HG03039 (cell line): Measurements from ENCODE around the gene KLHL4.
"Not testable (repeated sequence)": the region's sequence is repeated elsewhere in the genome, so short reads cannot be mapped to it uniquely, and the experiment has no call there.

ENCODE experiments used
- ATAC-seq: cut with Tn5 transposase; IDR thresholded peaks from one replicate; pipeline ENCODE4 v1.9.1; 2021; ENCODE audit warnings: mild to moderate bottlenecking, moderate library complexity; ENCODE audit not compliant: unreplicated experiment

Gene KLHL4

GRCh38 chrX:87641439-87641838 lies 123.8 kb downstream of the KLHL4 start:
- ATAC-seq, result not testable (repeated sequence)

DNA sequence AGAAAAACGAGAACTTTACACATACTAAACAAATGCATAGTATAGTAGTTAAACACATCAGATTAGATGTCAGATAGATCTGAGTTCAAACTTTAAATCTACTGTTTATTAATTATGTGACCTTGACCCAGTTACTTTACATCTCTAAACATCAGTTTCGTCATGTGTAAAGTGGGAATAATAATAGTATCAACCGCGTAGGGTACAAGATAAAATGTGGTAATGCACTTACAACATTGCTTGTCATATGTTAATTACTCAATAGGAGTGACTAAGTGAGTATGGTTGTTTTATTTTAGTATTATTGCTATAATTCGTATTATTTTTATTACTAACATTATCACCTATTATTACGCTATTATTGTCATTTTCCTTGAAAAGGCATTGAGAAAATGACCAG lies 144.2 kb downstream of the KLHL4 start:
- no peak for ATAC-seq

DNA sequence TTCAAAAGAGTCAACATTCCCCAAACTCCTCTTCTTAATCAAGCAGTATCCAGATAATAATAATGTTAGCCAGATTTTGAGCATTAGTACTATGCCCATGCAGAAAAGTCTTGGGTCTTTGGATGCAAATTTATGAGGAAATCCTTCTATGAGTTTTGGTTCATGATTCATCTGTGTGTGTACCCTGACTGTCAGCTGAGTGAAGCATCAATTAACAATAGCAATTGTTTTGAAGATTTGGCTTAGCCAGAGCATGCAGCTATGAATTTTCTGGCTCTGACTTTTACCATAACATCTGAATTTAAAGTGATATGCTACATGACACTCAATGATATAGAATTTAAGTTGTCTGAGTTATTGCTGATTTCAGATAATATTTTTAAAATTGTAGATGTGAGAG lies 145.8 kb downstream of the KLHL4 start:
- ATAC-seq, result no peak

GRCh38 chrX:87664381-87664780 lies 146.8 kb downstream of the KLHL4 start:
- no peak for ATAC-seq

GRCh38 chrX:87679849-87680248 lies 162.2 kb downstream of the KLHL4 start:
- ATAC-seq, result no peak

DNA sequence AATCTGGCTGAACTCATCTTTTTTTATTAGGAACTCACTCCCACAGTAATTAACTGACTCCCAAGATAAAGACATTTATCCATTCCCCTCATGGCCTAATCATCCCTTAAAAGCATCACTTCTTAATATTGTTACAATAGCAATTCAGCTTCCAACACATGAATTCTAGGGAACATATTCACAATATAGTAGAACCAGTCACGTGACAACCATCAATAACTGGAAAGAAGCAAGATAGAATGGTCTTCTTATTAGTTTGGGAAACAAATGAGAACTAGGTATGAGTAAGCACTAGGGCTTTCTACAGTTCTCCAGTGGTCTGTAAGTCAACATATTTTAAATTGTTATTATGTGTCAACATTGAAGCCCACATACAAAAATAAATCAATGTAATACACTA lies 170.1 kb downstream of the KLHL4 start:
- no peak for ATAC-seq

- ATAC-seq, result not testable (repeated sequence)
Observed at GRCh38 chrX:87688113-87688748, 170.6 kb downstream of the KLHL4 start.

DNA sequence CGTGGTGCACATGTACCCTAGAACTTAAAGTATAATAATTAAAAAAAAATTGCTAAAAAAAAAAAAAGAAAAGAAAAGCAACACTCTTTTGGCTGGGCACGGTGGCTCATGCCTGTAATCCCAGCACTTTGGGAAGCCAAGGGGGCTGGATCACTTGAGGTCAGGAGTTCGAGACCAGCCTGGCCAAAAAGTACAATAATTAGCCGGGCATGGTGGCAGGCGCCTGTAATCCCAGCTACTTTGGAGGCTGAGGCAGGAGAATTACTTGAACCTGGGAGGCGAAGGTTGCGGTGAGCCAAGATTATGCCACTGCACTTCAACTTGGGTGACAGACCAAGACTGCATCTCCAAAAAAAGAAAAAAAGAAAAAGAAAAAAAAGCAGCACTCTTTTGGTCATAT lies 171.6 kb downstream of the KLHL4 start:
- not testable (repeated sequence) for ATAC-seq

DNA sequence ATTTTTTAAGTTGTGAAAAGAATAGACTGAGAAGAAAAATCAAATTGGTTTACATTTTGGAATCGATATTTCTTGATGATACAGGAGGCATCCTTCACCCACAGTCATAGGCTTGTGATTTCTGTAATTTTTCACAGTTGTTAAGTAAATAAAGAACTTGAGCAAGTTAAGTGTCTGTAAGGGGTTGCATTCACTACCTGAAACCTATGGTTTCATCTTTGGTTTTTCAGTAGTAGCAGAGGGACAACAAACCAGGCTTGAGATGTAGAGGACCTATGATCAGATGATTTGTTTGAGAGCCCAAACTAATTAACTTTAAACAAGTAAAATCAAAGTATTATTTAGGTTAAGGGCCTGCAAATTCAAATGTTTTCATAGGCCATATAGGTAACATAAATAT lies 175.6 kb downstream of the KLHL4 start:
- no peak for ATAC-seq

GRCh38 chrX:87697409-87697808 lies 179.8 kb downstream of the KLHL4 start:
- ATAC-seq, result no peak

DNA sequence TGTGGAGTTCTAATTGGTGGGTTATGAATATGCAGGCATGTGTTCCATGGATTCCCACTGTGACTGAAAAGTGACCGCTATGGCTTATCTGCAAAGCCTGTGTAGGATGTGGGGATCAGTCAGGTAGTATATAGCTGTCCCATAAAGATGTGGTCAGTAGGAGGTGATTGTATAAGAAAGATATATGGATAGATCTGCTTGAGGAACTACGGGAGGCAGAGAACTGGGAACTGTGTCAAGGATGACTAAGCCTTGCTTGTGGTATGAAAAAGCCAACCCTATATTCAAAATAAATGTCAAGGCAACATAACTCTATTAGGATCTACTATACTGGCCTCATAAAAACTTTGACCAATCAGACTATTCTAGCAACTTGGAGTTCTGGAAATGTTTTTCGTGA lies 185.2 kb downstream of the KLHL4 start:
- no peak for ATAC-seq

GRCh38 chrX:87703469-87703868 lies 185.9 kb downstream of the KLHL4 start:
- not testable (repeated sequence) for ATAC-seq

DNA sequence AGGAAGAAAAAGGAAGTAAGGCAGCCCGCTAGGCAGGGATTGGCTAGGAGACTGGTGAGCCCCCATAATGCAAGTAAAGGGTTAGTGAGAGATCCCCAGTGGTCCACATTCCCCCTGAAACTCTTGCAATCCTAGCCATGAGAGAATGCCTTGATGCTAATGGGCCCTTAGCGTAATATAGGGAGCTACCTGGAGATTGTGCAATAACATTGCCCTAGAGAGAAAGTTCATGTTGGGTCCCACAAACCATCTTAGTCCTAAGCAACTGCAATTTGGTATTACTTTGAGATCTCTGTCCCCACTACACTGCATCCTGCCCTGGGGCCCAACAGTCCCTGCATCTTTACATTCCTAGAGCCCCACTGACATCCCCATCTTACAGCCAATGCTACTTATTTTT lies 188.5 kb downstream of the KLHL4 start:
- ATAC-seq, result no peak

GRCh38 chrX:87710580-87710979 lies 193.0 kb downstream of the KLHL4 start:
- ATAC-seq, result no peak
